GM21526 (cell line): ENCODE measurements around the gene NOP9.

Source experiments
- ATAC-seq: cut with Tn5 transposase; IDR thresholded peaks from one replicate; pipeline ENCODE4 v1.9.1; 2021; ENCODE audit warnings: moderate library complexity; ENCODE audit not compliant: unreplicated experiment, low FRiP score

The NOP9 gene

GRCh38 chr14:24280797-24281460, 18.7 kb upstream of the NOP9 start:
- no peak for ATAC-seq

GRCh38 chr14:24281636-24282035, 18.0 kb upstream of the NOP9 start:
- no peak for ATAC-seq

- no peak for ATAC-seq
These were observed 16.9 kb upstream of the NOP9 start for GRCh38 chr14:24282736-24283135.

- no peak for ATAC-seq
These were observed 15.7 kb upstream of the NOP9 start for GRCh38 chr14:24283796-24284460.

- ATAC-seq: no peak
These were observed 15.1 kb upstream of the NOP9 start for GRCh38 chr14:24284501-24285035.

- ATAC-seq: no peak
These were observed 14.3 kb upstream of the NOP9 start for GRCh38 chr14:24285351-24285750.

GRCh38 chr14:24286996-24287395, 12.7 kb upstream of the NOP9 start:
- no peak for ATAC-seq

GRCh38 chr14:24289649-24290280, 9.9 kb upstream of the NOP9 start:
- no peak for ATAC-seq

- no peak for ATAC-seq
These were observed 8.9 kb upstream of the NOP9 start for GRCh38 chr14:24290746-24291145.

- no peak for ATAC-seq
These were observed 8.1 kb upstream of the NOP9 start for GRCh38 chr14:24291446-24292117.

- no peak for ATAC-seq
These were observed 7.4 kb upstream of the NOP9 start for GRCh38 chr14:24292118-24292807.

- ATAC-seq: no peak
These were observed 6.1 kb upstream of the NOP9 start for GRCh38 chr14:24293525-24293924.

GRCh38 chr14:24296341-24297157, 3.1 kb upstream of the NOP9 start:
- ATAC-seq: peak; percentile 39

GRCh38 chr14:24297190-24297964, 2.3 kb upstream of the NOP9 start:
- peak; percentile 2 for ATAC-seq

- no peak for ATAC-seq
These were observed 777 bp upstream of the NOP9 start for GRCh38 chr14:24298892-24299254.

GRCh38 chr14:24300326-24300980, 803 bp downstream of the NOP9 start:
- no peak for ATAC-seq

GRCh38 chr14:24304019-24304387, 4.4 kb downstream of the NOP9 start:
- ATAC-seq: no peak

- ATAC-seq: no peak
These were observed 7.5 kb downstream of the NOP9 start for GRCh38 chr14:24307156-24307574.
